H1 (cell line): ENCODE results near the gene ZBTB46. TPM values are rescaled to one million over a fixed set of nuclear protein-coding genes. Genes with fewer than 3 reads are reported as not detected.
A peak's percentile ranks its signal among the peaks of the same experiment; 100 is the strongest.

Source experiments
- ATF3 ChIP-seq: IDR thresholded peaks from 2 replicates; pipeline ENCODE4 v1.6.1; 2011; ENCODE audit warnings: low read depth, mild to moderate bottlenecking, low read length; ENCODE audit not compliant: insufficient read depth
- BACH1 ChIP-seq: IDR thresholded peaks from 2 replicates; pipeline ENCODE4 v1.6.1; 2012; ENCODE audit warnings: low read length, improper control_type of control experiment
- CBX5 ChIP-seq: fragments of 300-800, 300-1000 bp; sonication (generic); IDR thresholded peaks from 2 replicates; pipeline ENCODE4 v1.7.1; 2016; ENCODE audit warnings: antibody characterized with exemption, low read length, low read depth
- CBX8 ChIP-seq: fragments of 300-800, 300-1000 bp; sonication (generic); IDR thresholded peaks from 2 replicates; pipeline ENCODE4 v1.7.1; 2016; ENCODE audit warnings: low read depth, low read length, borderline replicate concordance
- CEBPB ChIP-seq: IDR thresholded peaks from 2 replicates; pipeline ENCODE4 v1.6.1; 2012; ENCODE audit warnings: low read depth, low read length
- CHD1 ChIP-seq: IDR thresholded peaks from 2 replicates; pipeline ENCODE4 v1.6.1; 2012; ENCODE audit warnings: low read depth, low read length, improper control_type of control experiment
- CHD2 ChIP-seq: IDR thresholded peaks from 2 replicates; pipeline ENCODE4 v1.6.1; 2012; ENCODE audit warnings: low read length, improper control_type of control experiment
- E2F6 ChIP-seq: IDR thresholded peaks from 2 replicates; pipeline ENCODE4 v1.6.1; 2012; ENCODE audit warnings: inconsistent platforms
- EZH2 ChIP-seq: fragments of 200-600 bp; sonication (generic); IDR thresholded peaks from 2 replicates; pipeline ENCODE4 v1.7.1; 2012; ENCODE audit warnings: low read depth, mild to moderate bottlenecking, moderate library complexity, low read length, inconsistent platforms; ENCODE audit not compliant: severe bottlenecking
- GTF2F1 ChIP-seq: IDR thresholded peaks from 2 replicates; pipeline ENCODE4 v1.6.1; 2012; ENCODE audit warnings: low read depth, low read length, improper control_type of control experiment, borderline replicate concordance
- HDAC2 ChIP-seq, 2 experiments: fragments of 300-600 bp in 1 of 2; sonication (generic) in 1 of 2; IDR thresholded peaks; 2 replicates each; pipeline ENCODE4 v1.6.1; 2011 to 2012; ENCODE audit warnings: low read depth in 2 of 2, low read length in 2 of 2, mild to moderate bottlenecking in 2 of 2, moderate library complexity in 2 of 2, borderline replicate concordance in 1 of 2, inconsistent platforms in 1 of 2
- HDAC6 ChIP-seq: IDR thresholded peaks from one replicate; pipeline ENCODE4 v1.7.1; 2012; ENCODE audit warnings: low read depth, mild to moderate bottlenecking, inconsistent platforms, low read length, moderate library complexity
- KDM5A ChIP-seq: fragments of 200-600 bp; IDR thresholded peaks from 2 replicates; pipeline ENCODE4 v1.7.1; 2012; ENCODE audit warnings: mild to moderate bottlenecking, low read length, inconsistent platforms, mixed read lengths
- NANOG ChIP-seq: IDR thresholded peaks from 2 replicates; pipeline ENCODE4 v1.6.1; 2011; ENCODE audit warnings: low read length, low read depth, mild to moderate bottlenecking, inconsistent platforms; ENCODE audit not compliant: insufficient read depth, poor library complexity, severe bottlenecking
- RBBP5 ChIP-seq: IDR thresholded peaks from 2 replicates; pipeline ENCODE4 v1.7.1; 2012; ENCODE audit warnings: low read depth, mild to moderate bottlenecking, inconsistent platforms, low read length, moderate library complexity, borderline replicate concordance
- SIRT6 ChIP-seq: IDR thresholded peaks from one replicate; pipeline ENCODE4 v1.7.1; 2012; ENCODE audit warnings: low read length, inconsistent platforms
- SP1 ChIP-seq: IDR thresholded peaks from 2 replicates; pipeline ENCODE4 v1.6.1; 2011; ENCODE audit warnings: low read depth, low read length
- SRF ChIP-seq: IDR thresholded peaks from 2 replicates; pipeline ENCODE4 v1.6.1; 2011; ENCODE audit warnings: mild to moderate bottlenecking, low read depth, low read length, moderate library complexity
- TAF1 ChIP-seq: IDR thresholded peaks from 2 replicates; pipeline ENCODE4 v1.6.1; 2011; ENCODE audit warnings: mild to moderate bottlenecking, low read depth, low read length
- TCF12 ChIP-seq: IDR thresholded peaks from 2 replicates; pipeline ENCODE4 v1.6.1; 2011; ENCODE audit warnings: low read depth, mild to moderate bottlenecking, low read length
- YY1 ChIP-seq: IDR thresholded peaks from 2 replicates; pipeline ENCODE4 v1.6.1; 2011; ENCODE audit warnings: low read depth, mild to moderate bottlenecking, low read length
- polyA plus RNA-seq, 7 experiments: library from polyadenylated mRNA; depleted of rRNA in 3 of 7; stranded (reverse) in 5 of 7; unstranded in 2 of 7; fragments of >200 nt in 5 of 7; fragments of 200-250 nt in 2 of 7; gene quantifications; 1 replicate in 5 of 7; 2 replicates in 1 of 7; 4 replicates in 1 of 7; pipeline versions ENCODE4 v1.2.1 to v1.2.3, GENCODE V29; 2011 to 2013; ENCODE audit warnings: missing spikeins in 2 of 7, mixed read lengths in 2 of 7
- total RNA-seq: library from RNA; stranded (reverse); fragmentation: NEBNext Ultra II Directional; extraction: Animal tissue kit (Norgen Biotek cat#: 25700); gene quantifications from 2 replicates; pipeline ENCODE4 v1.2.1, GENCODE V29; 2021
- TF ChIP-seq, protein P1 (sequence below): IDR thresholded peaks from 2 replicates; pipeline ENCODE4 v1.6.1; 2011; ENCODE audit warnings: low read length, improper control_type of control experiment

Gene ZBTB46
- total and polyA plus RNA-seq, 2 of the 8 experiments (the other 6 are each of a cell fraction or from before 2014, with no cell fraction given): 6.4 to 22.4 TPM

- TF ChIP-seq, protein P1, sequence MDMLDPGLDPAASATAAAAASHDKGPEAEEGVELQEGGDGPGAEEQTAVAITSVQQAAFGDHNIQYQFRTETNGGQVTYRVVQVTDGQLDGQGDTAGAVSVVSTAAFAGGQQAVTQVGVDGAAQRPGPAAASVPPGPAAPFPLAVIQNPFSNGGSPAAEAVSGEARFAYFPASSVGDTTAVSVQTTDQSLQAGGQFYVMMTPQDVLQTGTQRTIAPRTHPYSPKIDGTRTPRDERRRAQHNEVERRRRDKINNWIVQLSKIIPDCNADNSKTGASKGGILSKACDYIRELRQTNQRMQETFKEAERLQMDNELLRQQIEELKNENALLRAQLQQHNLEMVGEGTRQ: no peak
- TF ChIP-seq HDAC2 (IDR thresholded peaks at IDR 0.05; ENCODE audit: borderline replicate concordance in 1 of 2, low read depth in 2 of 2, low read length in 2 of 2): 0 out of 4 replicates have a peak, but pooled peaks of 1 of the 2 experiments have one; percentile 27
- TF ChIP-seq CHD1: no peak
- TF ChIP-seq ATF3: no peak
- no peak for TF ChIP-seq YY1
- TF ChIP-seq RBBP5: no peak; the same call in 1 of the 2 replicates
- no peak for TF ChIP-seq CBX5
- TF ChIP-seq TCF12: no peak
- TF ChIP-seq SP1: no peak
- no peak for TF ChIP-seq CHD2
- TF ChIP-seq GTF2F1: no peak
- TF ChIP-seq EZH2: no peak
- TF ChIP-seq HDAC6: no peak
- peak; percentile 61 for TF ChIP-seq BACH1
- TF ChIP-seq E2F6: no peak
- no peak for TF ChIP-seq SIRT6
- no peak for TF ChIP-seq CEBPB
- TF ChIP-seq NANOG: no peak
- no peak; the same call in 1 of the 2 replicates for TF ChIP-seq TAF1
- TF ChIP-seq SRF: no peak
- TF ChIP-seq KDM5A: no peak; the same call in 1 of the 2 replicates
- TF ChIP-seq CBX8: no peak
Observed at GRCh38 chr20:63863798-63864544, 32.9 kb upstream of the ZBTB46 start (continued).
